NB4 (cell line): ENCODE data around the gene RPL29.

Experiments
- DNase-seq: peaks from one replicate; pipeline ENCODE4 v3.0.0; 2010; ENCODE audit warnings: low read depth
- H3K4me3 ChIP-seq: one replicate; pipeline ENCODE4 v1.5.1; 2011; ENCODE audit warnings: mild to moderate bottlenecking, low read depth, low read length, moderate library complexity
- MYC ChIP-seq: IDR thresholded peaks from 2 replicates; pipeline ENCODE4 v1.6.1; 2011; ENCODE audit warnings: low read depth, low read length
- POLR2A ChIP-seq: IDR thresholded peaks from 2 replicates; pipeline ENCODE4 v1.6.1; 2011; ENCODE audit warnings: mild to moderate bottlenecking; ENCODE audit not compliant: insufficient read length; ENCODE audit errors: extremely low read depth
- TF ChIP-seq, protein P1 (sequence below): IDR thresholded peaks from one replicate; pipeline ENCODE4 v1.5.1; 2012; ENCODE audit warnings: low read depth, low read length
- TF ChIP-seq, protein P2 (sequence below): IDR thresholded peaks from 2 replicates; pipeline ENCODE4 v1.6.1; 2011; ENCODE audit warnings: low read depth, low read length

Gene RPL29

DNA sequence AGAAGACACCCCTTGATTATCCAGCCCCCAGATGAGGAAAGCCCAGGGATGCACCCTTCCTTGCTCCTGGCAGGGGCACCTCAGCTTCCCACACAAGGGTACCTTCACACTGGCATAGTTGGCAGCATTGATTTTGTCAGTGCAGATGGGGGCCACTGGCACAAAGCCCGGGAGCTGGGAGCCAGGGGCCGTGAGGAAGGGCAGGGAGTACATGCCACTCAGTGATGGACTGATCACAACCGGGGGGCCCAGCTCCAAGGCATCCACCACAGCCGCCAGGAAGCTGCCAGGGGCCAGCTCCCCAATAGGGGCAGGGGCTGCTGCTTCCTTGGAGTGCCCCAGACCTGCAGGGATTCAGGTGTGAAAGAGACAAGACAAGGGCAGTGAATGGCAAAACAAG is 25.9 kb downstream of the RPL29 start:
- no peak for TF ChIP-seq POLR2A
- TF ChIP-seq, protein P1, sequence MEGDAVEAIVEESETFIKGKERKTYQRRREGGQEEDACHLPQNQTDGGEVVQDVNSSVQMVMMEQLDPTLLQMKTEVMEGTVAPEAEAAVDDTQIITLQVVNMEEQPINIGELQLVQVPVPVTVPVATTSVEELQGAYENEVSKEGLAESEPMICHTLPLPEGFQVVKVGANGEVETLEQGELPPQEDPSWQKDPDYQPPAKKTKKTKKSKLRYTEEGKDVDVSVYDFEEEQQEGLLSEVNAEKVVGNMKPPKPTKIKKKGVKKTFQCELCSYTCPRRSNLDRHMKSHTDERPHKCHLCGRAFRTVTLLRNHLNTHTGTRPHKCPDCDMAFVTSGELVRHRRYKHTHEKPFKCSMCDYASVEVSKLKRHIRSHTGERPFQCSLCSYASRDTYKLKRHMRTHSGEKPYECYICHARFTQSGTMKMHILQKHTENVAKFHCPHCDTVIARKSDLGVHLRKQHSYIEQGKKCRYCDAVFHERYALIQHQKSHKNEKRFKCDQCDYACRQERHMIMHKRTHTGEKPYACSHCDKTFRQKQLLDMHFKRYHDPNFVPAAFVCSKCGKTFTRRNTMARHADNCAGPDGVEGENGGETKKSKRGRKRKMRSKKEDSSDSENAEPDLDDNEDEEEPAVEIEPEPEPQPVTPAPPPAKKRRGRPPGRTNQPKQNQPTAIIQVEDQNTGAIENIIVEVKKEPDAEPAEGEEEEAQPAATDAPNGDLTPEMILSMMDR = no peak
- TF ChIP-seq, protein P2, sequence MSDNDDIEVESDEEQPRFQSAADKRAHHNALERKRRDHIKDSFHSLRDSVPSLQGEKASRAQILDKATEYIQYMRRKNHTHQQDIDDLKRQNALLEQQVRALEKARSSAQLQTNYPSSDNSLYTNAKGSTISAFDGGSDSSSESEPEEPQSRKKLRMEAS = no peak
- TF ChIP-seq MYC = no peak
- no peak for DNase-seq

DNA sequence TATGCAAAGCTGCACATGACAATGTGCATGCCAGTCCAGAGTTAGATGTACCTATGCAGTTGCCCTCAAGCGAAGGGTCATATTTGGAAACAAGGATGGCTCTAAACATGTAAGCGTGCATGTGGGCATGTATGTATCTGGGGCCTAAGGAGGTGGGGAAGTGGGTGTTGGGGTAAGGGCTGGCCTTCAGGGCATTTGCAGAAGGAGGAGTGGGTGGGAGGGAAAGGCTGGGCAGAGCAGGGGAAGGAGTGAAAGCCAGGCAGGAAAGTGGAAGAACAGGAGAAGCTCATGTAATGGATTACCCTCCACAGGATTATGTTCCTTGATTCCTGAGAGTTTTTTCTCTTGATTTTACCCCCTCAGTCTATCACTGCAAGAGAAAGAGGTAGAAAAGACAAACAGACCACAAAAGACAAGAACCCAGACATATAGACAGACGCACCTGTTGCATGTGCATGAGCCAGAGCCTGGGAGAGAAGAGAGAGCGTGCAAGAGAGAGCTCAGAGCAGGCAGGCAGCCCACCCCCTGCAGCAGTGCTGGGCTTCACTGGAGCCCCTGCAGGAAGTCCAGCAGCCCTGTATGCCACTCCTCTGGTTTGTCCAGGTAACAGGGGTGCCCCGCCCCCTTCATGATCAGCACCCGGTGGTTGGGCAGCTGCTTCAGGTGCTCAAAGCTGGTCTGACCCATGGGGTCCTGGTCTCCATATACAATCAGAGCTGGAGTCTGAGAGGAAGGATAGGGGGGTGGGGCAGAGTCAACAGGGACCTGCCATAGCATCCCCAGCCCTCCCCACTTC is 26.6 kb downstream of the RPL29 start:
- TF ChIP-seq MYC (no peak), POLR2A (no peak)
- TF ChIP-seq, protein P1 = no peak
- TF ChIP-seq, protein P2 = no peak; the same call in 1 of the 2 replicates
- no peak overlapping the region for H3K4me3 ChIP-seq
- DNase-seq = no peak

More for the DNA sequence above, 25.9 kb downstream of the RPL29 start:
- H3K4me3 ChIP-seq = no peak overlapping the region

DNA sequence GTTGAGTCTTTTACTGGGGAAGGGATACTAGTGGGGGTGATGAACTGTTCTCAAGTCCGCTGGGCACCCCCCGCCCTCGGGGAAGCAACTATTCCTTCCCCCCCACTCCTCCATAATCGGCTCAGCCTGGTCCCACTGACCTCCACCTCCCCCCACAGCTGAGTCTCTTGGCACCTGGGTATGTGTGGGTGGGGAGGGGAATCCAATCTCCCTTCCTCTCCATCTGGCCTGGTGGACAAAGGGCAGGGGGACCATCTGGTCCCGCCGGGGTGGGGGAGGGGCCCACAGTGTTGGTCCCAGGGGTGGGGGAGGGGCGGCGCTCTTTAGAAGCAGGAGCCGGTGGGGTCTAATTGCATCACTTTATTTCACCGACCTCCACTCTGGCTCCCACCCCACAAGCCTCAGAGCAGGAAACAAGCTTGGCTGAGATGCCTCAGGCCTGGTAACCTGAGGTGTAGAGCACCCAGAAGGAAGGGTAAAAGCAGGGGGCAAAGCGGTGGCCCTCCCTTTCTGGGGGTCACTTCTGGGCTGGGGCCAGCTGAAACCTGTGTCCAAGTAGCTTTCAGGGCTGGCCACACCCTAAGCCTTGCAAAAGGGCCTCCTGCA is 27.4 kb downstream of the RPL29 start:
- peak; percentile 49 for DNase-seq
- TF ChIP-seq POLR2A (no peak), MYC (no peak)
- TF ChIP-seq, protein P1 = no peak
- TF ChIP-seq, protein P2 = no peak
- H3K4me3 ChIP-seq = peak overlapping the region; percentile 16

DNA sequence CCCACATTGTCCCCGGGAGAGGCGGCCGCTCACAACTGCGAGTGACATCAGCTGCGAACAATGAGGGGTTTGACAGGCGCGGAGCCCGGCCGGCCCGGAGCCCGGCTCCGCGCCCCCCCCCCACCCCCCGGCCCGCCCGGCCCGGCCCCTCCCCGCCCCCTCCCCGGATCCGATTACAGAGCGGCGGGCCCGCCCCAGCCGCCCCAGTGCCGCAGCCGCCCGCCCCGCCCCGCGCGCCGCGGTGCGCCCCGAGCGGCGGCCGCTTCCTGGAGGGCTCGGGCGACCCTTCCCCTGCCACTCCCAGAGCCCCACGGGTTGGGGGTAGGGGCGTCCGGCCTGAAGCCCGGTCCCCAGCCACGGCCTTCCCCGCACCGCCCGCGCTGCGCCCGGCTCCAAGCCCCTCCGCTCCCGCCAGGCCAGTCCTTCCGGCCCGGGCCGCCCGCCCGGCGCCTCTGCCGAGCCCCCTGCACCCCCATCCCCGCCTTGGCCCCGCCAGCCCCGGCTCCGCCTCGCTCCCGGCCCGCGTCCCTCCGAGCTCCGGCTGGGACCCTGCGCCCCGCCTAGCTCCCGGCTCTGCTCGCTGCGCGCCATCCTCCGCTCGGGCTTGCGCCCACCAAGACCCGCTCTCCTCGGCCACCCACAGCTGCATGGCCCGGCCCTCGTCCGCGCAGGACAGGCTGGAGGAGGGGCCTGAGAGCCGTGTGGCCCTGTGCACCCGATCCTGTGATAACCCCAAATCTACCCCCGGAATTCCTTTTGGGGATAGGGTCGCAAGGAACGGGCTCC is 28.1 kb downstream of the RPL29 start, which contains the start of gene PCBP4:
Gene PCBP4 (minus strand): TSS at position 71 of the 786 bp plus-strand sequence. CDS start 6,214 bp downstream, outside the sequence.
- peak; percentile 48 for DNase-seq
- peak; percentile 38 for TF ChIP-seq POLR2A
- TF ChIP-seq, protein P2 = no peak
- peak within 1 kb of the TSS; percentile 32 for H3K4me3 ChIP-seq

DNA sequence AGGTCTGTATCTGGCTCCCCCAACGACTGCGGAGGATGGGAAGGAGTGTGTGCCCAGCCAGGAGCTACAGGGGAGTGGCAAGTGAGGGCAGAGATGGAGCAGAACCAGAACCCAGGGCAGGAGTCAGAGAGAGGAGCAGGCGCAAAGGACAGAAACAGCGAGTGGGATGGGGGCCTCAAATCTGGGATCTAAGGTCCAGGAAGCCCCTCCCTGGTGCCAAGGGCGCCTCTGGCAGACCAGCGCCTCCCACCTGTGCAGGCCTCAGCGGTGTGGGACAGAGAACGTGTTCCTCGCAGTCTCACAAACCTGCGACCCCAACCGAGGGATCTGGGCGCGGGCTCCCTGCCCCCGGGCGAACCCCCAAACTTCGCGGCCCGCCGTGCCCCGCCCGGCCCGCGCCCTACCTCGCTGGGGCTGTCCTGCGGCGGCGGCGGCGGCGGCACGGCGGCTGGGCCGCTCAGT is 28.7 kb downstream of the RPL29 start:
- TF ChIP-seq, protein P2 = no peak
- TF ChIP-seq POLR2A = no peak
- TF ChIP-seq, protein P1 = no peak
- no peak for TF ChIP-seq MYC
- no peak for DNase-seq
- peak overlapping the region; percentile 11 for H3K4me3 ChIP-seq
